GM23338 (cell line): Measurements from ENCODE around the gene EPHA10. TPM values are rescaled to one million over a fixed set of nuclear protein-coding genes. Genes with fewer than 3 reads are reported as not detected.

Source experiments
- ATAC-seq: fragments of 200-7000 bp; cut with Tn5 transposase; 3 replicates; pipeline ENCODE4 v1.9.1; 2020
- DNase-seq: peaks from one replicate; pipeline ENCODE4 v3.0.0-alpha.2; 2015; ENCODE audit warnings: low spot score
- H2AFZ ChIP-seq: fragments of 200-600 bp; sonication (generic); 2 replicates; pipeline ENCODE4 v1.8.0; 2016; ENCODE audit warnings: antibody characterized with exemption, mild to moderate bottlenecking, moderate library complexity
- H3F3A ChIP-seq: fragments of 200-600 bp; sonication (generic); replicated peaks from 2 replicates; pipeline ENCODE4 v1.8.0; 2017; ENCODE audit warnings: antibody characterized with exemption, mixed run types, low read depth
- H3K27ac ChIP-seq: fragments of 200-600 bp; sonication (generic); 2 replicates; pipeline ENCODE4 v1.6.1; 2016; ENCODE audit warnings: low read depth
- H3K27me3 ChIP-seq: fragments of 200-600 bp; sonication (generic); 2 replicates; pipeline ENCODE4 v1.8.0; 2016; ENCODE audit warnings: mild to moderate bottlenecking, mixed run types, moderate library complexity; ENCODE audit not compliant: insufficient read depth
- H3K36me3 ChIP-seq: fragments of 200-600 bp; sonication (generic); 2 replicates; pipeline ENCODE4 v1.8.0; 2016; ENCODE audit warnings: mild to moderate bottlenecking; ENCODE audit not compliant: insufficient read depth
- H3K4me1 ChIP-seq: fragments of 200-600 bp; sonication (generic); 2 replicates; pipeline ENCODE4 v1.8.0; 2016; ENCODE audit warnings: mild to moderate bottlenecking, moderate library complexity; ENCODE audit not compliant: insufficient read depth
- H3K4me2 ChIP-seq: fragments of 200-600 bp; sonication (generic); 2 replicates; pipeline ENCODE4 v1.7.1; 2017; ENCODE audit warnings: mixed run types
- H3K4me3 ChIP-seq: fragments of 200-600 bp; sonication (generic); 2 replicates; pipeline ENCODE4 v1.6.1; 2016; ENCODE audit warnings: mixed run types
- H3K79me2 ChIP-seq: fragments of 200-600 bp; sonication (generic); replicated peaks from 2 replicates; pipeline ENCODE4 v1.8.0; 2017; ENCODE audit warnings: mild to moderate bottlenecking; ENCODE audit not compliant: insufficient read depth
- H3K9me2 ChIP-seq: fragments of 200-600 bp; sonication (generic); 2 replicates; pipeline ENCODE4 v1.8.0; 2017; ENCODE audit not compliant: insufficient read depth
- H4K20me1 ChIP-seq: fragments of 200-600 bp; sonication (generic); replicated peaks from 2 replicates; pipeline ENCODE4 v1.8.0; 2017; ENCODE audit warnings: mild to moderate bottlenecking; ENCODE audit not compliant: insufficient read depth
- H3K27ac Mint-ChIP-seq: 2 replicates; pipeline ENCODE4 v1.8.0; 2020; ENCODE audit warnings: inconsistent platforms, mild to moderate bottlenecking, moderate library complexity, mixed read lengths
- H3K27me3 Mint-ChIP-seq: 3 replicates; pipeline ENCODE4 v1.8.0; 2022; ENCODE audit warnings: low read depth, mild to moderate bottlenecking, moderate library complexity, mixed read lengths, inconsistent platforms; ENCODE audit not compliant: insufficient read depth, poor library complexity
- H3K36me3 Mint-ChIP-seq: 3 replicates; pipeline ENCODE4 v1.8.0; 2021; ENCODE audit warnings: low read depth, mild to moderate bottlenecking, inconsistent platforms, moderate library complexity, mixed read lengths
- H3K4me1 Mint-ChIP-seq: 3 replicates; pipeline ENCODE4 v1.8.0; 2020; ENCODE audit warnings: mild to moderate bottlenecking, inconsistent platforms, mixed read lengths
- H3K4me3 Mint-ChIP-seq: 3 replicates; pipeline ENCODE4 v1.8.0; 2021; ENCODE audit warnings: moderate library complexity, mild to moderate bottlenecking, inconsistent platforms, mixed read lengths
- H3K9me3 Mint-ChIP-seq: 3 replicates; pipeline ENCODE4 v1.8.0; 2020; ENCODE audit warnings: moderate library complexity, mild to moderate bottlenecking, inconsistent platforms, mixed read lengths
- CREB1 ChIP-seq: fragments of 250-450 bp; sonication (Bioruptor Pico); IDR thresholded peaks from 2 replicates; pipeline ENCODE4 v1.5.0; 2020; ENCODE audit warnings: low read depth, mild to moderate bottlenecking, moderate library complexity
- CTCF ChIP-seq, 2 experiments: fragments of 200-600 bp in 1 of 2; sonication (generic) in 1 of 2; conservative IDR thresholded peaks; 2 replicates each; pipeline versions ENCODE4 v1.5.1 to v1.6.1; 2016 to 2017; ENCODE audit warnings: antibody characterized with exemption in 2 of 2, low read depth in 2 of 2, mild to moderate bottlenecking in 2 of 2, moderate library complexity in 1 of 2
- POLR2AphosphoS5 ChIP-seq: IDR thresholded peaks from 2 replicates; pipeline ENCODE4 v1.6.1; 2016; ENCODE audit warnings: antibody characterized with exemption, low read depth
- ZNF462 ChIP-seq: fragments of 250-450 bp; sonication (Bioruptor Pico); IDR thresholded peaks from 2 replicates; pipeline ENCODE4 v1.5.0; 2020; ENCODE audit warnings: mild to moderate bottlenecking, moderate library complexity
- polyA plus RNA-seq: library from polyadenylated mRNA; unstranded; fragments of >200 nt; fragmentation: Nextera tagmentation; extraction: Ambion mirVana; gene quantifications from 2 replicates; pipeline ENCODE4 v1.2.1, GENCODE V29; 2016
- total RNA-seq: library from RNA; depleted of rRNA; stranded (reverse); fragments of >200 nt; shearing (Covaris generic); gene quantifications from 2 replicates; pipeline ENCODE4 v1.2.3, GENCODE V29; 2014

EPHA10 gene
- total and polyA plus RNA-seq, 2 experiments from 2014 or later, result 0.76 to 2.4 TPM

DNA sequence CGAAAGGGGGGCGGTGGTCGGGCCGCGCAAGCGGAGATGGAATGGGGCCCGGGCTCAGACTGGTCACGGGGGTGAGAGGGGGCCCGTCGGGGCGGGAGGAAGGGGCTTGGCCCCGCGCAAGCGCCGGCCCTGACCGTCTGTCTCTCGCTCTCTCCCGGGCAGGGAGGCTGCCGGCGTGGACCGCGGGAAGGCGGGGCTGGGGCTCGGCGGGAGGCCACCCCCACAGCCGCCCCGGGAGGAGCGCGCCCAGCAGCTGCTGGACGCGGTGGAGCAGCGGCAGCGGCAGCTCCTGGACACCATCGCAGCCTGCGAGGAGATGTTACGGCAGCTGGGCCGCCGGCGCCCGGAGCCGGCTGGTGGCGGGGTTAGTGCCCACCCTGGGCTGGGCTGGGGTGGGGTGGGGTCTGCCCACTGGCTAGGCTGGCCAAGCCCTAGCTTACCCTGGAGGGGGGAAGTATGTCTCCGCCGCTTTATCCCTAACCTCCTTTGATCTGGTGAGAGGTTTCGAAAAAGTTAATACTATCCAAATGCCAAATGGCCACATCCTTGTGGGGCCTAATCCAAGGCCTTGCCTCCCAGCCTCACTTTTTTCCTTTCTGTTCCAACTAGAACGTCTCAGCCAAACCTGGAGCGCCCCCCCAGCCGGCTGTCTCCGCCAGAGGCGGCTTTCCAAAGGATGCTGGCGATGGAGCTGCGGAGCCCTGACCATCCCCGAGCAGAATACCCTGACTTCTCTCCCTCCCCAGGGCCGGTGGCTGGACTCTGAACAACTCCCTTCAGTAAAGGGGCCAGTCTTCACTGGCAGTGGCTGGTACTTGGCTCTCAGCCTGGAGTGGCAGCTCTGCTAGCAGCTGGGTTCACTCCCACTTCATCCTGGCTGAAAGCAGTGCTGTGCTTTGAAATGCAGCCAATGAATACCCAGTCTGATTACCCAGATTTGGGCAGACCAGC is 43.7 kb upstream of the EPHA10 start:
- Histone ChIP-seq H3K4me3 (peak overlapping the region; percentile 100), H3K27ac (peak overlapping the region; percentile 63; the same call in 1 of the 2 replicates), H3F3A (peaks cover 19% of the 10 kb centered on the region), H3K9me2 (no peaks in the 10 kb centered on the region), H3K4me2 (peak overlapping the region; percentile 86), H2AFZ (no peak overlapping the region), H3K79me2 (peaks cover 42% of the 10 kb centered on the region), H3K36me3 (peaks cover 34% of the 10 kb centered on the region), H4K20me1 (peaks cover 36% of the 10 kb centered on the region), H3K4me1 (peaks cover 13% of the 10 kb centered on the region), H3K27me3 (no peaks in the 10 kb centered on the region)
- Mint-ChIP-seq H3K27me3 (peaks cover 5% of the 10 kb centered on the region), H3K9me3 (no peaks in the 10 kb centered on the region), H3K4me3 (peak overlapping the region; percentile 86), H3K27ac (peak overlapping the region; percentile 89), H3K36me3 (peaks cover 49% of the 10 kb centered on the region), H3K4me1 (peaks cover 20% of the 10 kb centered on the region)
- peak; percentile 59 for DNase-seq
- TF ChIP-seq ZNF462 (CRISPR knock-in tag) (no peak), CTCF (conservative IDR thresholded peaks at IDR 0.05; ENCODE audit: low read depth in 2 of 2) (peak in 1 of 2 experiments; percentile 8; a peak in 1 of 4 replicates), CREB1 (CRISPR knock-in tag) (no peak), POLR2AphosphoS5 (no peak)
- ATAC-seq, result peak; percentile 71
